ENCODE results near the gene RXFP1. TPM values are rescaled to one million over a fixed set of nuclear protein-coding genes. Genes with fewer than 3 reads are reported as not detected.

Gene RXFP1
- polyA plus RNA-seq, 10 donors, result 0.07 to 0.52 (median 0.16) TPM; not detected in 2

- no peak for DNase-seq
Observed at GRCh38 chr4:158541506-158541905, 19.8 kb downstream of the RXFP1 start.

- no peak for DNase-seq
Observed at GRCh38 chr4:158543191-158543590, 21.5 kb downstream of the RXFP1 start.

- no peak for DNase-seq
Observed at GRCh38 chr4:158544141-158544540, 22.5 kb downstream of the RXFP1 start.

- no peak for DNase-seq
Observed at GRCh38 chr4:158553364-158553763, 31.7 kb downstream of the RXFP1 start.

- DNase-seq, result no peak
Observed at GRCh38 chr4:158560284-158560683, 38.6 kb downstream of the RXFP1 start.

GRCh38 chr4:158566860-158567259, 45.2 kb downstream of the RXFP1 start:
- no peak for DNase-seq

- DNase-seq, result no peak
Observed at GRCh38 chr4:158571736-158572135, 50.1 kb downstream of the RXFP1 start.

- no peak for DNase-seq
Observed at GRCh38 chr4:158572608-158573007, 50.9 kb downstream of the RXFP1 start.

GRCh38 chr4:158578476-158578875, 56.8 kb downstream of the RXFP1 start:
- peak in 2 of 3 donors; percentile 3 to 11 for DNase-seq

GRCh38 chr4:158580064-158580463, 58.4 kb downstream of the RXFP1 start:
- DNase-seq, result no peak

- no peak for DNase-seq
Observed at GRCh38 chr4:158581161-158581560, 59.5 kb downstream of the RXFP1 start.

GRCh38 chr4:158586881-158587280, 65.2 kb downstream of the RXFP1 start:
- no peak for DNase-seq

GRCh38 chr4:158588285-158588684, 66.6 kb downstream of the RXFP1 start:
- DNase-seq, result no peak

- DNase-seq, result no peak
Observed at GRCh38 chr4:158588777-158589176, 67.1 kb downstream of the RXFP1 start.

- no peak for DNase-seq
Observed at GRCh38 chr4:158590306-158590705, 68.6 kb downstream of the RXFP1 start.

- no peak for DNase-seq
Observed at GRCh38 chr4:158590824-158591223, 69.1 kb downstream of the RXFP1 start.

- DNase-seq, result no peak
Observed at GRCh38 chr4:158597879-158598596, 76.4 kb downstream of the RXFP1 start.

- no peak for DNase-seq
Observed at GRCh38 chr4:158599150-158599549, 77.5 kb downstream of the RXFP1 start.

GRCh38 chr4:158599765-158600498, 78.2 kb downstream of the RXFP1 start:
- no peak for DNase-seq

GRCh38 chr4:158604369-158604768, 82.7 kb downstream of the RXFP1 start:
- no peak for DNase-seq

- DNase-seq, result no peak
Observed at GRCh38 chr4:158605393-158605792, 83.7 kb downstream of the RXFP1 start.

- no peak for DNase-seq
Observed at GRCh38 chr4:158606969-158607368, 85.3 kb downstream of the RXFP1 start.

- no peak for DNase-seq
Observed at GRCh38 chr4:158609116-158609515, 87.4 kb downstream of the RXFP1 start.

Measured in muscle of back (tissue), 11 donors.